ENCODE results near the gene TPRG1.

TPRG1 gene

DNA sequence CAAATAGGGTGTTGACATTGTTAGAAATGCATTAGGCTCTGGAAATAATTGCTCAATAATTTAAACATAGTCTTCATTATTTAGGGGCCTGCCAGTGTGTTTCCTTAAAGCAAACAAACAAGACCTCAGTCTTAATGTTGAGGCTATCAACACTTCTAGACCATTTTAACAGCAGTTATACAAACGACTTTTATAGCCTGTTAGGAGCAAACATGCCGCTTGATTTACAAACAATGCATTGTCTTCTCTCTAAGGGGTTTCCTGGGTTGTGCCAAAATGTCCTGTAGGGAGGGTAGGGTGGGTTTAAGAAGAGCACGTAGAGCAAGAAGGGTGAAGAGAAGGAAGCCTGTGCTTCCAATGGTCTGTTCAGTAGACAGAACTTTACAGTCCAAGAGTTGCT is 53.7 kb downstream of the TPRG1 start:
- POLR2A ChIA-PET = no interaction called here
- Histone ChIP-seq H3K27me3 (replicated peaks in 2 of 5; ENCODE audit: control insufficient read depth in 4 of 5, insufficient read depth in 5 of 5, low read length in 4 of 5) (no peaks in the 10 kb centered on the region), H3K4me1 (ENCODE audit: control extremely low read depth in 1 of 4, control insufficient read depth in 4 of 4, insufficient read depth in 4 of 4, low read length in 3 of 4) (peaks cover 2 to 5% (median 4%) of the 10 kb centered on the region in 4 experiments), H3K27ac (ENCODE audit: insufficient read depth in 1 of 2, low read depth in 1 of 2, low read length in 2 of 2, poor library complexity in 1 of 2, severe bottlenecking in 2 of 2) (no peak overlapping the region), H3K36me3 (ENCODE audit: control insufficient read depth in 4 of 4, insufficient read depth in 4 of 4, low read length in 3 of 4) (no peaks in the 10 kb centered on the region), H3K9me3 (ENCODE audit: control extremely low read depth in 1 of 5, control insufficient read depth in 4 of 5, insufficient read depth in 2 of 5, low read depth in 1 of 5, low read length in 4 of 5) (no peaks in the 10 kb centered on the region), H3K4me3 (ENCODE audit: control insufficient read depth in 1 of 7, extremely low read depth in 1 of 7, insufficient read depth in 4 of 7, low read depth in 2 of 7, low read length in 6 of 7) (no peak overlapping the region)
- WGBS (ENCODE audit: insufficient coverage) = 100% methylated on average over 2 of the region's 3 CpGs
- CTCF ChIA-PET = no interaction called here
- no peak for DNase-seq

DNA sequence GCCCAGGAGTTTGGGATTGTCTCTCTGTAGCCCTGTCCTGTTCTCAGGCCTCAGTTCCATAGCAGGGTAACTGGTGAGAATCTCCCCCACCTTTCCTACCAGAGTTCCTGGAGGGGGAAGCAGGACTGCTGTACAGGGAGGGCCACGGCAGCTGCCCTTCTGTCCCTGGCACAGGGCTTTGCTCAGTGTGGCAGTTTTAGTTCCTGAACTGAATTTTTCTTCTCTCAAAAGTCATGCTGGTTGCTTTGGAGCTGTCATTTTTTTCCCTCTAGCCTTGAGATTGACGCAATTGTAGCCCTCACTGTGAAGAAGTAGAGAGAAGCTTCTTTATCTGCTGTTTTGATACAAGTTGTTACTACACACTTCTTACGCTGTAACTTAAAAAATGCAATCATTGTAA is 55.5 kb downstream of the TPRG1 start:
- H3K4me3 ChIP-seq (ENCODE audit: control insufficient read depth in 1 of 7, extremely low read depth in 1 of 7, insufficient read depth in 4 of 7, low read depth in 2 of 7, low read length in 6 of 7) = no peak overlapping the region
- DNase-seq = no peak
- ChIA-PET POLR2A (no interaction called here), CTCF (no interaction called here)
- H3K4me1 ChIP-seq (ENCODE audit: control extremely low read depth in 1 of 4, control insufficient read depth in 4 of 4, insufficient read depth in 4 of 4, low read length in 3 of 4) = peaks cover 2 to 5% (median 4%) of the 10 kb centered on the region in 4 experiments
- H3K27me3 ChIP-seq (replicated peaks in 2 of 5; ENCODE audit: control insufficient read depth in 4 of 5, insufficient read depth in 5 of 5, low read length in 4 of 5) = no peaks in the 10 kb centered on the region
- WGBS (ENCODE audit: insufficient coverage) = 100% methylated on average over 1 of the region's 3 CpGs
- H3K27ac ChIP-seq (ENCODE audit: insufficient read depth in 1 of 2, low read depth in 1 of 2, low read length in 2 of 2, poor library complexity in 1 of 2, severe bottlenecking in 2 of 2) = no peak overlapping the region
- no peaks in the 10 kb centered on the region for H3K9me3 ChIP-seq (ENCODE audit: control extremely low read depth in 1 of 5, control insufficient read depth in 4 of 5, insufficient read depth in 2 of 5, low read depth in 1 of 5, low read length in 4 of 5)
- H3K36me3 ChIP-seq (ENCODE audit: control insufficient read depth in 4 of 4, insufficient read depth in 4 of 4, low read length in 3 of 4) = no peaks in the 10 kb centered on the region

- peaks cover 2 to 5% (median 4%) of the 10 kb centered on the region in 4 experiments for H3K4me1 ChIP-seq (ENCODE audit: control extremely low read depth in 1 of 4, control insufficient read depth in 4 of 4, insufficient read depth in 4 of 4, low read length in 3 of 4)
- 47% methylated on average over 4 of the region's 5 CpGs for WGBS (ENCODE audit: insufficient coverage)
- H3K27me3 ChIP-seq (replicated peaks in 2 of 5; ENCODE audit: control insufficient read depth in 4 of 5, insufficient read depth in 5 of 5, low read length in 4 of 5) = no peaks in the 10 kb centered on the region
- H3K9me3 ChIP-seq (ENCODE audit: control extremely low read depth in 1 of 5, control insufficient read depth in 4 of 5, insufficient read depth in 2 of 5, low read depth in 1 of 5, low read length in 4 of 5) = no peaks in the 10 kb centered on the region
- POLR2A ChIA-PET = no interaction called here
- no peak overlapping the region for H3K27ac ChIP-seq (ENCODE audit: insufficient read depth in 1 of 2, low read depth in 1 of 2, low read length in 2 of 2, poor library complexity in 1 of 2, severe bottlenecking in 2 of 2)
- no peaks in the 10 kb centered on the region for H3K36me3 ChIP-seq (ENCODE audit: control insufficient read depth in 4 of 4, insufficient read depth in 4 of 4, low read length in 3 of 4)
- no peak for DNase-seq
- no peak overlapping the region for H3K4me3 ChIP-seq (ENCODE audit: control insufficient read depth in 1 of 7, extremely low read depth in 1 of 7, insufficient read depth in 4 of 7, low read depth in 2 of 7, low read length in 6 of 7)
- CTCF ChIA-PET = interaction anchor here (0.7 kb wide), 1 partner anchor 238 kb away, joined by 3 read pairs; no protein-coding TSS in a partner anchor
These were observed 57.5 kb downstream of the TPRG1 start for GRCh38 chr3:189229196-189229828.

GRCh38 chr3:189232790-189233189 is 61.0 kb downstream of the TPRG1 start:
- DNase-seq = no peak
- 100% methylated on average over 3 of the region's 3 CpGs for WGBS (ENCODE audit: insufficient coverage)
- no peaks in the 10 kb centered on the region for H3K9me3 ChIP-seq (ENCODE audit: control extremely low read depth in 1 of 5, control insufficient read depth in 4 of 5, insufficient read depth in 2 of 5, low read depth in 1 of 5, low read length in 4 of 5)
- H3K4me3 ChIP-seq (ENCODE audit: control insufficient read depth in 1 of 7, extremely low read depth in 1 of 7, insufficient read depth in 4 of 7, low read depth in 2 of 7, low read length in 6 of 7) = no peak overlapping the region
- no peaks in the 10 kb centered on the region for H3K36me3 ChIP-seq (ENCODE audit: control insufficient read depth in 4 of 4, insufficient read depth in 4 of 4, low read length in 3 of 4)
- peaks cover 2 to 5% (median 4%) of the 10 kb centered on the region in 4 experiments for H3K4me1 ChIP-seq (ENCODE audit: control extremely low read depth in 1 of 4, control insufficient read depth in 4 of 4, insufficient read depth in 4 of 4, low read length in 3 of 4)
- H3K27ac ChIP-seq (ENCODE audit: insufficient read depth in 1 of 2, low read depth in 1 of 2, low read length in 2 of 2, poor library complexity in 1 of 2, severe bottlenecking in 2 of 2) = no peak overlapping the region
- H3K27me3 ChIP-seq (replicated peaks in 2 of 5; ENCODE audit: control insufficient read depth in 4 of 5, insufficient read depth in 5 of 5, low read length in 4 of 5) = no peaks in the 10 kb centered on the region
- ChIA-PET POLR2A (no interaction called here), CTCF (no interaction called here)

GRCh38 chr3:189233225-189233858 is 61.6 kb downstream of the TPRG1 start:
- Histone ChIP-seq H3K27me3 (replicated peaks in 2 of 5; ENCODE audit: control insufficient read depth in 4 of 5, insufficient read depth in 5 of 5, low read length in 4 of 5) (no peaks in the 10 kb centered on the region), H3K4me1 (ENCODE audit: control extremely low read depth in 1 of 4, control insufficient read depth in 4 of 4, insufficient read depth in 4 of 4, low read length in 3 of 4) (peaks cover 2 to 5% (median 4%) of the 10 kb centered on the region in 4 experiments), H3K4me3 (ENCODE audit: control insufficient read depth in 1 of 7, extremely low read depth in 1 of 7, insufficient read depth in 4 of 7, low read depth in 2 of 7, low read length in 6 of 7) (no peak overlapping the region), H3K9me3 (ENCODE audit: control extremely low read depth in 1 of 5, control insufficient read depth in 4 of 5, insufficient read depth in 2 of 5, low read depth in 1 of 5, low read length in 4 of 5) (no peaks in the 10 kb centered on the region), H3K36me3 (ENCODE audit: control insufficient read depth in 4 of 4, insufficient read depth in 4 of 4, low read length in 3 of 4) (no peaks in the 10 kb centered on the region), H3K27ac (ENCODE audit: insufficient read depth in 1 of 2, low read depth in 1 of 2, low read length in 2 of 2, poor library complexity in 1 of 2, severe bottlenecking in 2 of 2) (no peak overlapping the region)
- peak; percentile 6 to 23 (median 22) for DNase-seq
- 67% methylated on average over 4 of the region's 5 CpGs for WGBS (ENCODE audit: insufficient coverage)
- ChIA-PET CTCF (no interaction called here), POLR2A (no interaction called here)

GRCh38 chr3:189235214-189235613 is 63.4 kb downstream of the TPRG1 start:
- H3K36me3 ChIP-seq (ENCODE audit: control insufficient read depth in 4 of 4, insufficient read depth in 4 of 4, low read length in 3 of 4) = no peaks in the 10 kb centered on the region
- no peak overlapping the region for H3K27ac ChIP-seq (ENCODE audit: insufficient read depth in 1 of 2, low read depth in 1 of 2, low read length in 2 of 2, poor library complexity in 1 of 2, severe bottlenecking in 2 of 2)
- H3K4me1 ChIP-seq (ENCODE audit: control extremely low read depth in 1 of 4, control insufficient read depth in 4 of 4, insufficient read depth in 4 of 4, low read length in 3 of 4) = no peaks in the 10 kb centered on the region
- 100% methylated on average over 2 of the region's 2 CpGs for WGBS (ENCODE audit: insufficient coverage)
- H3K27me3 ChIP-seq (replicated peaks in 2 of 5; ENCODE audit: control insufficient read depth in 4 of 5, insufficient read depth in 5 of 5, low read length in 4 of 5) = no peaks in the 10 kb centered on the region
- POLR2A ChIA-PET = no interaction called here
- DNase-seq = no peak
- H3K4me3 ChIP-seq (ENCODE audit: control insufficient read depth in 1 of 7, extremely low read depth in 1 of 7, insufficient read depth in 4 of 7, low read depth in 2 of 7, low read length in 6 of 7) = no peak overlapping the region
- no peaks in the 10 kb centered on the region for H3K9me3 ChIP-seq (ENCODE audit: control extremely low read depth in 1 of 5, control insufficient read depth in 4 of 5, insufficient read depth in 2 of 5, low read depth in 1 of 5, low read length in 4 of 5)
- CTCF ChIA-PET = no interaction called here

- H3K27me3 ChIP-seq (replicated peaks in 2 of 5; ENCODE audit: control insufficient read depth in 4 of 5, insufficient read depth in 5 of 5, low read length in 4 of 5) = no peaks in the 10 kb centered on the region
- ChIA-PET POLR2A (no interaction called here), CTCF (interaction anchor here (0.6 kb wide), 1 partner anchor 934 kb away, joined by 3 read pairs; no protein-coding TSS in a partner anchor)
- DNase-seq = peak in 2 of 3 donors; percentile 9 to 26
- H3K9me3 ChIP-seq (ENCODE audit: control extremely low read depth in 1 of 5, control insufficient read depth in 4 of 5, insufficient read depth in 2 of 5, low read depth in 1 of 5, low read length in 4 of 5) = no peaks in the 10 kb centered on the region
- no peak overlapping the region for H3K27ac ChIP-seq (ENCODE audit: insufficient read depth in 1 of 2, low read depth in 1 of 2, low read length in 2 of 2, poor library complexity in 1 of 2, severe bottlenecking in 2 of 2)
- no peaks in the 10 kb centered on the region for H3K36me3 ChIP-seq (ENCODE audit: control insufficient read depth in 4 of 4, insufficient read depth in 4 of 4, low read length in 3 of 4)
- H3K4me1 ChIP-seq (ENCODE audit: control extremely low read depth in 1 of 4, control insufficient read depth in 4 of 4, insufficient read depth in 4 of 4, low read length in 3 of 4) = no peaks in the 10 kb centered on the region
- H3K4me3 ChIP-seq (ENCODE audit: control insufficient read depth in 1 of 7, extremely low read depth in 1 of 7, insufficient read depth in 4 of 7, low read depth in 2 of 7, low read length in 6 of 7) = no peak overlapping the region
These were observed 64.6 kb downstream of the TPRG1 start for GRCh38 chr3:189236352-189236751.
